ENCODE results near the gene RHOT1. TPM values are rescaled to one million over a fixed set of nuclear protein-coding genes. Genes with fewer than 3 reads are reported as not detected.

Gene RHOT1
- total RNA-seq, 5 donors from 2014 or later (not counting 1 experiment from before 2014, with no cell fraction given) = 18.7 to 26.8 (median 24.1) TPM

GRCh38 chr17:32158870-32159585 is 16.7 kb downstream of the RHOT1 start:
- Histone ChIP-seq H3K27ac (ENCODE audit: low read length) (no peak overlapping the region), H3K27me3 (replicated peaks in 1 of 2; ENCODE audit: control insufficient read depth in 2 of 2, extremely low read depth in 1 of 2, insufficient read depth in 2 of 2, low read length in 1 of 2) (no peaks in the 10 kb centered on the region), H3K36me3 (ENCODE audit: control insufficient read depth in 2 of 2, extremely low read depth in 1 of 2, insufficient read depth in 1 of 2, low read length in 1 of 2) (peaks cover 2 to 23% of the 10 kb centered on the region in 2 donors), H3K9me3 (no peaks in the 10 kb centered on the region), H3K4me3 (ENCODE audit: control insufficient read depth in 1 of 2, extremely low read depth in 1 of 2, low read length in 1 of 2) (no peak overlapping the region), H3K4me1 (ENCODE audit: control insufficient read depth in 1 of 2, extremely low read depth in 1 of 2, insufficient read depth in 2 of 2, low read length in 2 of 2) (no peaks in the 10 kb centered on the region)
- no peaks in the 10 kb centered on the region for H3K27me3 Mint-ChIP-seq
- H3K4me3 Mint-ChIP-seq = no peak overlapping the region
- H3K4me1 Mint-ChIP-seq = peaks cover 0 to 5% (median 2%) of the 10 kb centered on the region in 3 donors
- no peak for DNase-seq
- whole genome bisulfite sequencing (ENCODE audit: insufficient coverage) = 96% methylated on average over 13 of the region's 20 CpGs
- no peak for ATAC-seq (replicated peaks in 1 of 4)
- no peak overlapping the region for H3K27ac Mint-ChIP-seq
- POLR2A ChIA-PET = no interaction called here
- H3K9me3 Mint-ChIP-seq = no peaks in the 10 kb centered on the region
- CTCF ChIA-PET = no interaction called here
- H3K36me3 Mint-ChIP-seq = peaks cover 30% of the 10 kb centered on the region

- Mint-ChIP-seq H3K27ac (no peak overlapping the region), H3K4me3 (no peak overlapping the region), H3K27me3 (no peaks in the 10 kb centered on the region), H3K4me1 (peaks cover 0 to 5% (median 2%) of the 10 kb centered on the region in 3 donors), H3K36me3 (peaks cover 30% of the 10 kb centered on the region), H3K9me3 (no peaks in the 10 kb centered on the region)
- no peak for ATAC-seq (replicated peaks in 1 of 4)
- Histone ChIP-seq H3K4me3 (ENCODE audit: control insufficient read depth in 1 of 2, extremely low read depth in 1 of 2, low read length in 1 of 2) (no peak overlapping the region), H3K27ac (ENCODE audit: low read length) (no peak overlapping the region), H3K9me3 (no peaks in the 10 kb centered on the region), H3K36me3 (ENCODE audit: control insufficient read depth in 2 of 2, extremely low read depth in 1 of 2, insufficient read depth in 1 of 2, low read length in 1 of 2) (peaks cover 4 to 23% of the 10 kb centered on the region in 2 donors), H3K27me3 (replicated peaks in 1 of 2; ENCODE audit: control insufficient read depth in 2 of 2, extremely low read depth in 1 of 2, insufficient read depth in 2 of 2, low read length in 1 of 2) (no peaks in the 10 kb centered on the region), H3K4me1 (ENCODE audit: control insufficient read depth in 1 of 2, extremely low read depth in 1 of 2, insufficient read depth in 2 of 2, low read length in 2 of 2) (no peaks in the 10 kb centered on the region)
- DNase-seq = no peak
- WGBS (ENCODE audit: insufficient coverage) = 97% methylated on average over 10 of the region's 18 CpGs
- ChIA-PET POLR2A (no interaction called here), CTCF (no interaction called here)
These were observed 17.5 kb downstream of the RHOT1 start for GRCh38 chr17:32159586-32160438.

DNA sequence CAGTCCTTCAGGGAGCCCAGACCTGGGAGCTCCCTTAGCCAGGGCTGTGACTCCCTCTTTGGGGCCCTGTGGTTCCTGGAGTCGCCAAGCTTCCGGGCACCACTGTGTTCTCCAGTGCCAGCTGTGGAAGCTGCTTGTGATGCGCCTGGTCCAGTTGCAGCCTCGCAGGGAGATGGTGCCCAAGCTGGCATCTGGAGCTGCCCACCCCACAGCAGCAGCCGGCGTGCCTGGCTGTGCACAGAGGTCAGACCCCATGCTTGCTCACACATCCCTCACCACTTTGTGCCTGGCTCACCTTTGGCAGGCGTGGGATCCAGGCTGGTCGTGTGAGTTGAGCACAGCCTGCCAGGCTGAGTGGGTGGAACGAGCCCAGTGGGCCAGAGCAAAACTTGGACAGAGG is 18.2 kb downstream of the RHOT1 start:
- H3K4me1 ChIP-seq (ENCODE audit: control insufficient read depth in 1 of 2, extremely low read depth in 1 of 2, insufficient read depth in 2 of 2, low read length in 2 of 2) = no peaks in the 10 kb centered on the region
- Mint-ChIP-seq H3K4me3 (no peak overlapping the region), H3K36me3 (peaks cover 30% of the 10 kb centered on the region), H3K27me3 (no peaks in the 10 kb centered on the region), H3K9me3 (no peaks in the 10 kb centered on the region), H3K27ac (no peak overlapping the region), H3K4me1 (peaks cover 0 to 5% (median 2%) of the 10 kb centered on the region in 3 donors)
- CTCF ChIA-PET = no interaction called here
- DNase-seq (no peak), ATAC-seq (replicated peaks in 1 of 4) (no peak)
- no peaks in the 10 kb centered on the region for H3K27me3 ChIP-seq (replicated peaks in 1 of 2; ENCODE audit: control insufficient read depth in 2 of 2, extremely low read depth in 1 of 2, insufficient read depth in 2 of 2, low read length in 1 of 2)
- POLR2A ChIA-PET = no interaction called here
- WGBS (ENCODE audit: insufficient coverage) = 96% methylated on average over 8 of the region's 9 CpGs
- H3K4me3 ChIP-seq (ENCODE audit: control insufficient read depth in 1 of 2, extremely low read depth in 1 of 2, low read length in 1 of 2) = no peak overlapping the region
- no peaks in the 10 kb centered on the region for H3K9me3 ChIP-seq
- no peak overlapping the region for H3K27ac ChIP-seq (ENCODE audit: low read length)
- H3K36me3 ChIP-seq (ENCODE audit: control insufficient read depth in 2 of 2, extremely low read depth in 1 of 2, insufficient read depth in 1 of 2, low read length in 1 of 2) = peaks cover 4 to 21% of the 10 kb centered on the region in 2 donors

DNA sequence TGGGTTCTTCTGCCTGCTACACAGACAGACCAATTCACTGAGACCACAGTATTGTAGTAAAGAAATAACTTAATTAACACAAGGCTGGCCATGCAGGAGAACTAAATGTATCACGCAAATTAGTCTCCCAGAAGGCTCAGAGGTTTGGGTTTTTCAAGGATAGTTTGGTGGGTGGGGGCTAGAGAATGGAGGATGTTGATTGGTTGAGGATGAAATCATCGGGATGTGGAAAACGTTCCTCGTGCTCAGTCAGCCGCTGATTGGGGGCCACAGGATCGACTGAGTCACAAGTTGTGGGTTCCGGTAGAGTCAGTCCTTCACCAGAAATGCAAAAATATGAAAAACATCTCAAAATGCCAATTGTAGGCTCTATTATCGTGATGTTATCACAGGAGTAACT is 18.7 kb downstream of the RHOT1 start:
- H3K9me3 ChIP-seq = no peaks in the 10 kb centered on the region
- no peak overlapping the region for H3K4me3 ChIP-seq (ENCODE audit: control insufficient read depth in 1 of 2, extremely low read depth in 1 of 2, low read length in 1 of 2)
- peaks cover 28% of the 10 kb centered on the region for H3K36me3 Mint-ChIP-seq
- no peaks in the 10 kb centered on the region for H3K27me3 Mint-ChIP-seq
- CTCF ChIA-PET = no interaction called here
- WGBS (ENCODE audit: insufficient coverage) = 90% methylated on average over 5 of the region's 8 CpGs
- H3K36me3 ChIP-seq (ENCODE audit: control insufficient read depth in 2 of 2, extremely low read depth in 1 of 2, insufficient read depth in 1 of 2, low read length in 1 of 2) = peaks cover 4 to 16% of the 10 kb centered on the region in 2 donors
- H3K4me1 Mint-ChIP-seq = peaks cover 0 to 5% (median 0%) of the 10 kb centered on the region in 3 donors
- no peak overlapping the region for H3K4me3 Mint-ChIP-seq
- H3K9me3 Mint-ChIP-seq = no peaks in the 10 kb centered on the region
- no peak overlapping the region for H3K27ac Mint-ChIP-seq
- ATAC-seq (replicated peaks in 1 of 4) = no peak
- POLR2A ChIA-PET = no interaction called here
- H3K4me1 ChIP-seq (ENCODE audit: control insufficient read depth in 1 of 2, extremely low read depth in 1 of 2, insufficient read depth in 2 of 2, low read length in 2 of 2) = no peaks in the 10 kb centered on the region
- no peak for DNase-seq
- no peak overlapping the region for H3K27ac ChIP-seq (ENCODE audit: low read length)
- no peaks in the 10 kb centered on the region for H3K27me3 ChIP-seq (replicated peaks in 1 of 2; ENCODE audit: control insufficient read depth in 2 of 2, extremely low read depth in 1 of 2, insufficient read depth in 2 of 2, low read length in 1 of 2)

GRCh38 chr17:32161506-32162365 is 19.4 kb downstream of the RHOT1 start:
- peaks cover 4 to 14% of the 10 kb centered on the region in 2 donors for H3K36me3 ChIP-seq (ENCODE audit: control insufficient read depth in 2 of 2, extremely low read depth in 1 of 2, insufficient read depth in 1 of 2, low read length in 1 of 2)
- Mint-ChIP-seq H3K27ac (no peak overlapping the region), H3K27me3 (no peaks in the 10 kb centered on the region), H3K4me1 (peaks cover 0 to 5% (median 0%) of the 10 kb centered on the region in 3 donors), H3K36me3 (peaks cover 31% of the 10 kb centered on the region), H3K4me3 (no peak overlapping the region), H3K9me3 (peaks cover 0 to 6% (median 5%) of the 10 kb centered on the region in 3 donors)
- WGBS (ENCODE audit: insufficient coverage) = 89% methylated on average over 2 of the region's 6 CpGs
- CTCF ChIA-PET = interaction anchor here in 1 of 2 donors (0.5 kb wide), 1 partner anchor 21 kb away, joined by 3 read pairs; no protein-coding TSS in a partner anchor
- ATAC-seq (replicated peaks in 1 of 4) (no peak), DNase-seq (no peak)
- H3K4me1 ChIP-seq (ENCODE audit: control insufficient read depth in 1 of 2, extremely low read depth in 1 of 2, insufficient read depth in 2 of 2, low read length in 2 of 2) = no peaks in the 10 kb centered on the region
- POLR2A ChIA-PET = no interaction called here
- H3K27ac ChIP-seq (ENCODE audit: low read length) = no peak overlapping the region
- no peak overlapping the region for H3K4me3 ChIP-seq (ENCODE audit: control insufficient read depth in 1 of 2, extremely low read depth in 1 of 2, low read length in 1 of 2)
- H3K27me3 ChIP-seq (replicated peaks in 1 of 2; ENCODE audit: control insufficient read depth in 2 of 2, extremely low read depth in 1 of 2, insufficient read depth in 2 of 2, low read length in 1 of 2) = no peaks in the 10 kb centered on the region
- no peaks in the 10 kb centered on the region for H3K9me3 ChIP-seq

DNA sequence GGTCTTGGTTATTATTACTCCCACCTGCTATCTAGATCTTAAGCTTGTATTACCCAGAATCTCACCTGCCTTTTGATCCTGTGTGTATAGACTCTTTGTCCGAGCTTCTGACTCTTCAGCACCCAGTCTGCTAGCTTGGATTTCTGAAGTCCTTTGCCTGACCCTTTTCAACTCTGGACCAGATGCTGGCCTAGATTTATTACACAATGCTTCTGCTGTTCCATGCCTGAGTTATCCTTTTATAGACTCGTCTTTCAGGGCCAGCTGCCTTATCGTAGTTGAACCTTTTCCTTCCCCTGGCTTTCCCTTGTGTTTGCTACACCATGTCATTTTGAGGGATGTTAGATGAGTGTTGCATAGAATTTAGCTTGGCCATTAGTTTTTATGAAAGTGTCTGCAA is 32.6 kb downstream of the RHOT1 start:
- ATAC-seq (replicated peaks in 1 of 4) (no peak), DNase-seq (no peak)
- no peaks in the 10 kb centered on the region for H3K4me1 Mint-ChIP-seq
- H3K36me3 Mint-ChIP-seq = peaks cover 38% of the 10 kb centered on the region
- H3K27ac ChIP-seq (ENCODE audit: low read length) = no peak overlapping the region
- no peaks in the 10 kb centered on the region for H3K4me1 ChIP-seq (ENCODE audit: control insufficient read depth in 1 of 2, extremely low read depth in 1 of 2, insufficient read depth in 2 of 2, low read length in 2 of 2)
- H3K27ac Mint-ChIP-seq = no peak overlapping the region
- 94% methylated on average over 1 of the region's 3 CpGs for WGBS (ENCODE audit: insufficient coverage)
- no peak overlapping the region for H3K4me3 Mint-ChIP-seq
- no peaks in the 10 kb centered on the region for H3K9me3 ChIP-seq
- H3K9me3 Mint-ChIP-seq = peaks cover 0 to 1% (median 0%) of the 10 kb centered on the region in 3 donors
- peaks cover 2 to 23% of the 10 kb centered on the region in 2 donors for H3K36me3 ChIP-seq (ENCODE audit: control insufficient read depth in 2 of 2, extremely low read depth in 1 of 2, insufficient read depth in 1 of 2, low read length in 1 of 2)
- H3K27me3 Mint-ChIP-seq = no peaks in the 10 kb centered on the region
- ChIA-PET CTCF (no interaction called here), POLR2A (no interaction called here)
- no peak overlapping the region for H3K4me3 ChIP-seq (ENCODE audit: control insufficient read depth in 1 of 2, extremely low read depth in 1 of 2, low read length in 1 of 2)
- no peaks in the 10 kb centered on the region for H3K27me3 ChIP-seq (replicated peaks in 1 of 2; ENCODE audit: control insufficient read depth in 2 of 2, extremely low read depth in 1 of 2, insufficient read depth in 2 of 2, low read length in 1 of 2)
